SK-N-MC (cell line): ENCODE data around the gene IFI27L1.

Source experiments
- EZH2 ChIP-seq: fragments of 200-600 bp; sonication (generic); IDR thresholded peaks from one replicate; pipeline ENCODE4 v1.6.1; 2017; ENCODE audit warnings: antibody characterized with exemption
- POLR2AphosphoS5 ChIP-seq: IDR thresholded peaks from 2 replicates; pipeline ENCODE4 v1.6.1; 2012; ENCODE audit warnings: mild to moderate bottlenecking, low read depth, low read length, borderline replicate concordance

GRCh38 chr14:94117856-94118255, 36.7 kb downstream of the IFI27L1 start:
- no peak for TF ChIP-seq POLR2AphosphoS5
- TF ChIP-seq EZH2 = no peak
